CD14-positive monocyte (primary cell): Measurements from ENCODE around the gene PARS2. TPM values are rescaled to one million over a fixed set of nuclear protein-coding genes. Genes with fewer than 3 reads are reported as not detected.

Experiments used
- DNase-seq, 3 donors: peaks; one replicate each; pipeline ENCODE4 v3.0.0-alpha.2; 2011 to 2022
- H2AFZ ChIP-seq: 2 replicates; pipeline ENCODE4 v1.6.0; 2012; ENCODE audit warnings: mild to moderate bottlenecking, low read depth, low read length, inconsistent platforms; ENCODE audit not compliant: insufficient read depth, poor library complexity, severe bottlenecking
- H3K27ac ChIP-seq, 2 donors: 1 replicate in 1 of 2; 2 replicates in 1 of 2; pipeline ENCODE4 v1.5.1; 2012 to 2013; ENCODE audit warnings: low read length in 2 of 2, control low read depth in 1 of 2, inconsistent platforms in 1 of 2, low read depth in 1 of 2, mild to moderate bottlenecking in 1 of 2
- H3K27me3 ChIP-seq, 2 donors: one replicate each; pipeline versions ENCODE4 v1.6.0 to v1.6.1; 2011 to 2013; ENCODE audit warnings: low read length in 2 of 2; ENCODE audit not compliant: control insufficient read depth in 2 of 2, insufficient read depth in 2 of 2
- H3K36me3 ChIP-seq, 2 donors: replicated peaks in 1 of 2; 1 replicate in 1 of 2; 2 replicates in 1 of 2; pipeline versions ENCODE4 v1.5.1 to v1.6.1; 2012 to 2013; ENCODE audit warnings: low read length in 2 of 2, control low read depth in 1 of 2, inconsistent platforms in 1 of 2, mild to moderate bottlenecking in 1 of 2; ENCODE audit not compliant: insufficient read depth in 2 of 2, control insufficient read depth in 1 of 2
- H3K4me1 ChIP-seq, 2 donors: 1 replicate in 1 of 2; 2 replicates in 1 of 2; pipeline versions ENCODE4 v1.5.1 to v1.6.1; 2012 to 2013; ENCODE audit warnings: low read length in 2 of 2, control low read depth in 1 of 2, inconsistent platforms in 1 of 2, mild to moderate bottlenecking in 1 of 2, moderate library complexity in 1 of 2; ENCODE audit not compliant: insufficient read depth in 2 of 2, control insufficient read depth in 1 of 2
- H3K4me2 ChIP-seq: replicated peaks from 2 replicates; pipeline ENCODE3; 2012; ENCODE audit warnings: low read length, moderate library complexity, mild to moderate bottlenecking; ENCODE audit not compliant: poor library complexity, severe bottlenecking; ENCODE audit errors: extremely low read depth
- H3K4me3 ChIP-seq, 3 experiments: fragments of 200-600 bp in 1 of 3; sonication (generic) in 1 of 3; replicated peaks in 1 of 3; 1 replicate in 2 of 3; 2 replicates in 1 of 3; pipeline ENCODE4 v1.5.1; 2011 to 2013; ENCODE audit warnings: low read length in 3 of 3, mild to moderate bottlenecking in 3 of 3, control low read depth in 2 of 3, low read depth in 2 of 3, inconsistent platforms in 1 of 3, moderate library complexity in 1 of 3
- H3K79me2 ChIP-seq: 2 replicates; pipeline ENCODE4 v1.6.0; 2012; ENCODE audit warnings: mild to moderate bottlenecking, control low read depth, inconsistent platforms, low read length, moderate library complexity; ENCODE audit not compliant: insufficient read depth
- H3K9ac ChIP-seq: 2 replicates; pipeline ENCODE4 v1.6.0; 2017; ENCODE audit warnings: low read length, mild to moderate bottlenecking; ENCODE audit not compliant: insufficient read depth, poor library complexity, severe bottlenecking
- H3K9me3 ChIP-seq, 2 donors: replicated peaks in 1 of 2; 1 replicate in 1 of 2; 2 replicates in 1 of 2; pipeline versions ENCODE4 v1.5.1 to v1.6.1; 2012 to 2013; ENCODE audit warnings: low read length in 2 of 2, control low read depth in 1 of 2; ENCODE audit not compliant: control insufficient read depth in 1 of 2, insufficient read depth in 1 of 2
- H4K20me1 ChIP-seq: 2 replicates; pipeline ENCODE4 v1.6.0; 2012; ENCODE audit warnings: mild to moderate bottlenecking, low read length, control low read depth, moderate library complexity; ENCODE audit not compliant: insufficient read depth
- H3K27ac Mint-ChIP-seq, 7 donors: one replicate each; pipeline ENCODE4 v1.8.0; 2020; ENCODE audit warnings: mild to moderate bottlenecking in 7 of 7, mixed read lengths in 7 of 7, moderate library complexity in 6 of 7, inconsistent platforms in 2 of 7
- H3K27me3 Mint-ChIP-seq, 3 donors: one replicate each; pipeline ENCODE4 v1.8.0; 2021 to 2022; ENCODE audit warnings: low read depth in 3 of 3, mild to moderate bottlenecking in 3 of 3, mixed read lengths in 3 of 3, moderate library complexity in 3 of 3, inconsistent platforms in 1 of 3
- H3K36me3 Mint-ChIP-seq, 2 donors: one replicate each; pipeline ENCODE4 v1.8.0; 2020; ENCODE audit warnings: mixed read lengths in 2 of 2, inconsistent platforms in 1 of 2, mild to moderate bottlenecking in 1 of 2
- H3K4me1 Mint-ChIP-seq: one replicate; pipeline ENCODE4 v1.8.0; 2020; ENCODE audit warnings: mild to moderate bottlenecking, mixed read lengths
- H3K4me3 Mint-ChIP-seq, 2 donors: one replicate each; pipeline ENCODE4 v1.8.0; 2020; ENCODE audit warnings: mild to moderate bottlenecking in 2 of 2, mixed read lengths in 2 of 2, moderate library complexity in 1 of 2
- H3K9me3 Mint-ChIP-seq, 7 donors: one replicate each; pipeline ENCODE4 v1.8.0; 2020 to 2022; ENCODE audit warnings: mixed read lengths in 7 of 7, mild to moderate bottlenecking in 6 of 7, moderate library complexity in 6 of 7, inconsistent platforms in 2 of 7
- WGBS: methylation state at CpG from one replicate; pipeline ENCODE4 v1.1.5; 2013; ENCODE audit warnings: missing lambda C conversion rate; ENCODE audit not compliant: insufficient coverage; 5-methylcytosine and 5-hydroxymethylcytosine counted together
- intact Hi-C, 2 donors: fragments of 100-400 bp; cut with micrococcal nuclease; formaldehyde crosslinking; loops; one replicate each; pipeline versions ENCODE4 v1.15.0 to v1.15.1; 2023
- polyA plus RNA-seq, 3 donors: library from polyadenylated mRNA; depleted of rRNA in 1 of 3; unstranded in 2 of 3; stranded (reverse) in 1 of 3; fragments of 300-500 nt in 2 of 3; fragments of >200 nt in 1 of 3; fragmentation: Illumina TruSeq in 2 of 3; gene quantifications; 1 replicate in 2 of 3; 2 replicates in 1 of 3; pipeline ENCODE4 v1.2.3, GENCODE V29; 2012 to 2021
- TF ChIP-seq, protein P1 (sequence below): fragments of 200-600 bp; IDR thresholded peaks from one replicate; pipeline ENCODE4 v1.8.0; 2022; ENCODE audit warnings: antibody characterized with exemption, mild to moderate bottlenecking

Gene PARS2
- polyA plus RNA-seq, 3 donors: 0.73 to 1.2 (median 0.92) TPM

DNA sequence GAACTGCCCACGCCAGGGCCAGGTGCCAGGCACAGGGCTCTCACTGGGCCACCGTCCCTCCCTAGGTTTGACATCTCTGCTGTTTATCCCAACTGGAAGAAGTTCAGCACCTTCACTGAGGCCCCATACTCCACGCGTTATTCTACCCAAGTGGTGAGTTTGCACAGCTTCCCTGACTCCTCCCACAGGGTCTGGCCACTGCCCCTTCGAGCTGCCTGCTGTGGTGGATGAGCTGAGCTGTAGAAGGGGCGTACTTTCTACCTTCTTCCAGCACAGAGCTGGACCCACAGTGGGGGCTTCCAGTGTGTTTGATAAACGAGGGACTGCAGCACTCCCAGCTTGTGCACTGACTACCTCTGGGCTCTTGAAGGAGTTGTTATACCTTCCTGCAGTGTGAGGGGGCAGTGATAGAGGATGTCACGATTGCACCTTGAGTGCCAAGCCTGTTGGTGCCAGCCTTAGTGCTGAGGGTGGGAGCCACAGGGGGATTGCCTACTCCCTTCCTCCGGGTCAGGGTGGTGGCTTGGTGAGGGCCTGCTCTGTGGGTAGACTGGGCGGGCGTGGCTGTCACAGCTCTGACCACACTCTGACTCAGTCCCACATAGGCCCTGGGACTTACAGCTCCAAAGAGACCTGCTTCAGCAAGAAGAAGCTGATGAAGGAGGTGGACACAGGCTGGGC lies 42.7 kb upstream of the PARS2 start:
- peaks cover 3 to 7% (median 3%) of the 10 kb centered on the region in 3 donors for H3K27me3 Mint-ChIP-seq
- peak; percentile 5 to 29 (median 17) for DNase-seq
- H3K4me1 Mint-ChIP-seq: peaks cover 18% of the 10 kb centered on the region
- H3K4me3 ChIP-seq: no peak overlapping the region
- H3K4me2 ChIP-seq: no peak overlapping the region
- intact Hi-C loops: loop anchor here (5.0 kb wide), 1 partner anchor 135 kb away; no protein-coding TSS in a partner anchor
- no peaks in the 10 kb centered on the region for H3K36me3 ChIP-seq
- peaks cover 0 to 25% of the 10 kb centered on the region in 2 donors for H3K4me1 ChIP-seq
- H3K9ac ChIP-seq: peak overlapping the region; percentile 32
- H3K4me3 Mint-ChIP-seq: no peak overlapping the region
- TF ChIP-seq, protein P1, sequence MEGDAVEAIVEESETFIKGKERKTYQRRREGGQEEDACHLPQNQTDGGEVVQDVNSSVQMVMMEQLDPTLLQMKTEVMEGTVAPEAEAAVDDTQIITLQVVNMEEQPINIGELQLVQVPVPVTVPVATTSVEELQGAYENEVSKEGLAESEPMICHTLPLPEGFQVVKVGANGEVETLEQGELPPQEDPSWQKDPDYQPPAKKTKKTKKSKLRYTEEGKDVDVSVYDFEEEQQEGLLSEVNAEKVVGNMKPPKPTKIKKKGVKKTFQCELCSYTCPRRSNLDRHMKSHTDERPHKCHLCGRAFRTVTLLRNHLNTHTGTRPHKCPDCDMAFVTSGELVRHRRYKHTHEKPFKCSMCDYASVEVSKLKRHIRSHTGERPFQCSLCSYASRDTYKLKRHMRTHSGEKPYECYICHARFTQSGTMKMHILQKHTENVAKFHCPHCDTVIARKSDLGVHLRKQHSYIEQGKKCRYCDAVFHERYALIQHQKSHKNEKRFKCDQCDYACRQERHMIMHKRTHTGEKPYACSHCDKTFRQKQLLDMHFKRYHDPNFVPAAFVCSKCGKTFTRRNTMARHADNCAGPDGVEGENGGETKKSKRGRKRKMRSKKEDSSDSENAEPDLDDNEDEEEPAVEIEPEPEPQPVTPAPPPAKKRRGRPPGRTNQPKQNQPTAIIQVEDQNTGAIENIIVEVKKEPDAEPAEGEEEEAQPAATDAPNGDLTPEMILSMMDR: no peak
- H3K27ac ChIP-seq: peak overlapping the region in 1 of 2 donors; percentile 38
- H2AFZ ChIP-seq: peak overlapping the region; percentile 53
- 90% methylated on average over 3 of the region's 11 CpGs for WGBS
- no peaks in the 10 kb centered on the region for H3K9me3 ChIP-seq
- no peaks in the 10 kb centered on the region for H3K9me3 Mint-ChIP-seq
- H4K20me1 ChIP-seq: no peaks in the 10 kb centered on the region
- no peaks in the 10 kb centered on the region for H3K79me2 ChIP-seq
- H3K36me3 Mint-ChIP-seq: no peaks in the 10 kb centered on the region
- peak overlapping the region in 1 of 7 donors; percentile 55 for H3K27ac Mint-ChIP-seq
- no peaks in the 10 kb centered on the region for H3K27me3 ChIP-seq

DNA sequence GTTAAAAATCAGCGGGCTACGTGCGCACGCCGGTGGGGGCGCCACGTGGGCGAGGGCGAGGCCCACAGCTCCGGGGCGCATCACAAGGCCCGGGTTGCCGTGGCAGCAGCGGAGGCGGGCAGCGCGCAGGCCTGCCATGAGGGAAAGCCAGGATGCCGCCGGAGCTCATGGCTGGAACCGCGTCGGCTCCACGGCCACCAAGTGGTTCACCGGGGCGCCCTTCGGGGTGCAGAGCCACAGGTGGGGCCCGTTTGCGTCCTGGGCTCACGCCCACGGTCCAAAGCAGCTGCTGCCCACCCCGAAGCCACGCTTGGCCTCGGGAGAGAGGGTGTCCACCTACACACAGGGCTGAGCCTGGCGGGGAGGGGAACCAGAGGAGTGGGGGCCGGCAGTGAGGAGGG lies 41.7 kb upstream of the PARS2 start:
- H3K27me3 Mint-ChIP-seq: peaks cover 13 to 18% (median 13%) of the 10 kb centered on the region in 3 donors
- 92% methylated on average over 32 of the region's 35 CpGs for WGBS
- H3K4me2 ChIP-seq: no peak overlapping the region
- no peaks in the 10 kb centered on the region for H4K20me1 ChIP-seq
- no peak overlapping the region for H3K27ac ChIP-seq
- no peak for DNase-seq
- no peak overlapping the region for H2AFZ ChIP-seq
- H3K27me3 ChIP-seq: peaks cover 5 to 11% of the 10 kb centered on the region in 2 donors
- H3K9me3 ChIP-seq: no peaks in the 10 kb centered on the region
- no peak overlapping the region for H3K27ac Mint-ChIP-seq
- intact Hi-C loops: loop anchor here (5.0 kb wide), 1 partner anchor 134 kb away; no protein-coding TSS in a partner anchor
- H3K4me3 ChIP-seq: no peak overlapping the region
- peaks cover 8 to 35% of the 10 kb centered on the region in 2 donors for H3K4me1 ChIP-seq
- peaks cover 27% of the 10 kb centered on the region for H3K4me1 Mint-ChIP-seq
- TF ChIP-seq, protein P1: no peak
- H3K79me2 ChIP-seq: no peaks in the 10 kb centered on the region
- peaks cover 0 to 2% (median 0%) of the 10 kb centered on the region in 7 donors for H3K9me3 Mint-ChIP-seq
- H3K36me3 ChIP-seq: no peaks in the 10 kb centered on the region
- no peaks in the 10 kb centered on the region for H3K36me3 Mint-ChIP-seq
- no peak overlapping the region for H3K4me3 Mint-ChIP-seq
- no peak overlapping the region for H3K9ac ChIP-seq
